Body of pancreas (tissue), 4 donors: Measurements from ENCODE around the gene NEK3. TPM values are rescaled to one million over a fixed set of nuclear protein-coding genes. Genes with fewer than 3 reads are reported as not detected.
A peak's percentile ranks its signal among the peaks of the same experiment; 100 is the strongest.
"Not testable (repeated sequence)": the region's sequence is repeated elsewhere in the genome, so short reads cannot be mapped to it uniquely, and the experiment has no call there.

Experiments
- ATAC-seq: fragments of 150-250 bp; one replicate; pipeline ENCODE4 v1.9.1; 2016
- DNase-seq, 4 donors: peaks; one replicate each; pipeline ENCODE4 v3.0.0-alpha.2; 2019
- H3K27ac ChIP-seq, 4 donors: fragments of 200-600 bp; sonication (generic); 1 replicate in 3 of 4; 2 replicates in 1 of 4; pipeline versions ENCODE4 v1.5.1 to v1.6.1; 2016 to 2019; ENCODE audit warnings: mild to moderate bottlenecking in 1 of 4, mixed read lengths in 1 of 4, moderate library complexity in 1 of 4
- H3K27me3 ChIP-seq, 2 donors: fragments of 200-600 bp; sonication (generic); one replicate each; pipeline ENCODE4 v1.6.0; 2016; ENCODE audit warnings: mild to moderate bottlenecking in 1 of 2
- H3K36me3 ChIP-seq, 2 donors: fragments of 200-600 bp; sonication (generic); replicated peaks in 1 of 2; 2 replicates each; pipeline ENCODE4 v1.5.1; 2016; ENCODE audit warnings: low read depth in 2 of 2; ENCODE audit not compliant: insufficient read depth in 1 of 2
- H3K4me1 ChIP-seq: fragments of 200-600 bp; sonication (generic); one replicate; pipeline ENCODE4 v1.6.0; 2016
- H3K4me3 ChIP-seq, 2 donors: fragments of 200-600 bp; sonication (generic); 1 replicate in 1 of 2; 2 replicates in 1 of 2; pipeline ENCODE4 v1.5.1; 2016 to 2019
- H3K9me3 ChIP-seq, 3 donors: fragments of 200-600 bp; sonication (generic); 1 replicate in 2 of 3; 2 replicates in 1 of 3; pipeline ENCODE4 v1.5.1; 2016
- POLR2A ChIP-seq, 3 donors: fragments of 450-650 bp; IDR thresholded peaks; one replicate each; pipeline ENCODE4 v1.6.1; 2016; ENCODE audit warnings: antibody characterized with exemption in 3 of 3, mild to moderate bottlenecking in 2 of 3
- WGBS, 2 donors: methylation state at CpG; one replicate each; pipeline ENCODE4 v1.1.5; 2017; 5-methylcytosine and 5-hydroxymethylcytosine counted together
- intact Hi-C: fragments of 100-400 bp; cut with DNase I; formaldehyde crosslinking; loops from one replicate; pipeline ENCODE4 v1.15.1; 2023
- total RNA-seq, 2 donors: library from RNA; depleted of rRNA; stranded (reverse); fragments of >200 nt; gene quantifications; one replicate each; pipeline ENCODE4 v1.1.0, GENCODE V29; 2016
- TF ChIP-seq, protein P1 (sequence below), 7 experiments: fragments of 450-650 bp in 4 of 7; fragments of 200-600 bp in 3 of 7; sonication (generic) in 3 of 7; IDR thresholded peaks; one replicate each; pipeline ENCODE4 v1.5.1; 2016 to 2019; ENCODE audit warnings: antibody characterized with exemption in 7 of 7

The NEK3 gene
- total RNA-seq, 2 donors from 2014 or later = 19.7 to 25.4 TPM

DNA sequence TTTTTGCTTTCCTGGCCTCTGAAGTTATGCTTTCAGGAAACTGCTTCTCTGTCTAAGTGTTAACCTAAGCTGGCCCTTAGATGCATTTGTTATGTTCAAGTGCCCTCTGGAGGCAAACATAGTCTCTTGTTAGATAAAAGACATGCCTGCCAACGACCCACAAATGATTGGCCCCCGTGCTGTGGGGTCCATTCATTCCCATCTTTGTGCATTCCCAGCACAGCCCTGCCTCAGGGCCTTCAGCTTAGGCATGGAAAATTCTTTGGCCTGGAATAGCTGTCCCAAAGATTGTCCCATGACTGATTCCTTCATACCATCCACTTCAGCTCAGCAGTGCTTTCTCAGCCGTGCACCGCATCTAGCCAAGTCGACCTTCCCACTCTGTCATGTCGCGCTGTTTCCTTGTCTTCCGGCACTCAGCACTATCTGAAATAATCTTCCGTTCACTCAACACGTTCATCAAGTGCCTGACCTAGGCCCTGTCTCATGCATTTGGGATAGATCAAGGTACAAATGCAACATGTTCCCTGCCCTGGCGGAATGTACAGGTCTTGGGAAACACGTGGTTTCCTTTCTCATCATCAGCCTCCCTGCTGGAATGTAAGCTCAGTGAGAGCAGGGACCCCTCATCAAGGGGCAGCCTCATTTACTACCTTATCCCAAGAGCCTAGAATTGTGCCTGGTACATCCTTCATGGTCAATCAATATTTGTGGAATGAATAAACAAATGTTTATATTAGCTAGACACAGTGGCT is 42.2 kb upstream of the NEK3 start:
- intact Hi-C loops, H3K4me3 ChIP-seq, H3K4me1 ChIP-seq, H3K9me3 ChIP-seq, H3K27me3 ChIP-seq, H3K36me3 ChIP-seq, H3K27ac ChIP-seq: not testable (repeated sequence)
- DNase-seq = peak in 1 of 4 donors; percentile 13
- 34 to 35% methylated on average over 12 of the region's 12 CpGs for WGBS, 2 donors
- peak; percentile 42 for ATAC-seq
- TF ChIP-seq, protein P1, sequence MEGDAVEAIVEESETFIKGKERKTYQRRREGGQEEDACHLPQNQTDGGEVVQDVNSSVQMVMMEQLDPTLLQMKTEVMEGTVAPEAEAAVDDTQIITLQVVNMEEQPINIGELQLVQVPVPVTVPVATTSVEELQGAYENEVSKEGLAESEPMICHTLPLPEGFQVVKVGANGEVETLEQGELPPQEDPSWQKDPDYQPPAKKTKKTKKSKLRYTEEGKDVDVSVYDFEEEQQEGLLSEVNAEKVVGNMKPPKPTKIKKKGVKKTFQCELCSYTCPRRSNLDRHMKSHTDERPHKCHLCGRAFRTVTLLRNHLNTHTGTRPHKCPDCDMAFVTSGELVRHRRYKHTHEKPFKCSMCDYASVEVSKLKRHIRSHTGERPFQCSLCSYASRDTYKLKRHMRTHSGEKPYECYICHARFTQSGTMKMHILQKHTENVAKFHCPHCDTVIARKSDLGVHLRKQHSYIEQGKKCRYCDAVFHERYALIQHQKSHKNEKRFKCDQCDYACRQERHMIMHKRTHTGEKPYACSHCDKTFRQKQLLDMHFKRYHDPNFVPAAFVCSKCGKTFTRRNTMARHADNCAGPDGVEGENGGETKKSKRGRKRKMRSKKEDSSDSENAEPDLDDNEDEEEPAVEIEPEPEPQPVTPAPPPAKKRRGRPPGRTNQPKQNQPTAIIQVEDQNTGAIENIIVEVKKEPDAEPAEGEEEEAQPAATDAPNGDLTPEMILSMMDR (IDR thresholded peaks at IDR 0.05) = peak in 4 of 7 experiments; percentile 34 to 44 (median 36)

DNA sequence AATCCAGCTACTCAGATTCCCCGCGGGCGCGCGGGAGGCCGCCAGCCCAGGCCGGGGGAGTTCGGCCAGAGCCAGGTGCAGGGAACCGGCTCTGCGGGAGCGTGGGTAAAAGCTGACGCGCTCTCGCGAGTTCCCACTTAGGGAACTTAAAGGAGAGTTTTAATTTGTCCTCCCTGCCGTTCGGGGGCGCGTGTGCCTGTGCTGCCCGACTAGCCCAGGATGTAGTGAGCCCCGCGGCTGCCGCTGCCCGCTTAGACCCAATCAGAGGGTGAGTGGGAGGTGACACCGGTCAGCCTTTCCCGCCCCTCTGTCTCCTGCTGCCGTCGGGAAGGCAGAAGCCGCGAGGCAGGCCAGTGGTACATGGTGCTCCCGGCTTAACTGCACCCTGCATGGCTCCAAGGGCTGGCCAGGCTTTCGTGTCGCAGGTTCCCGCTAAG is 36.0 kb upstream of the NEK3 start:
- H3K9me3 ChIP-seq = no peaks in the 10 kb centered on the region
- H3K4me3 ChIP-seq = peak overlapping the region; percentile 23 to 71
- H3K36me3 ChIP-seq = no peaks in the 10 kb centered on the region
- peak overlapping the region in 3 of 4 donors; percentile 70 to 77 (median 76) for H3K27ac ChIP-seq
- TF ChIP-seq POLR2A (IDR thresholded peaks at IDR 0.05) = peak; percentile 47 to 78 (median 71)
- TF ChIP-seq, protein P1 (IDR thresholded peaks at IDR 0.05) = peak in 2 of 7 experiments; percentile 16 to 41
- ATAC-seq = peak; percentile 84
- DNase-seq = peak; percentile 82 to 90 (median 86)
- 7% methylated on average over 34 of the region's 34 CpGs; no CpG with 5 or more reads in 1 of the 2 donors for WGBS, 2 donors
- H3K4me1 ChIP-seq = peaks cover 18% of the 10 kb centered on the region
- no peaks in the 10 kb centered on the region for H3K27me3 ChIP-seq
- intact Hi-C loops = no loop called here

DNA sequence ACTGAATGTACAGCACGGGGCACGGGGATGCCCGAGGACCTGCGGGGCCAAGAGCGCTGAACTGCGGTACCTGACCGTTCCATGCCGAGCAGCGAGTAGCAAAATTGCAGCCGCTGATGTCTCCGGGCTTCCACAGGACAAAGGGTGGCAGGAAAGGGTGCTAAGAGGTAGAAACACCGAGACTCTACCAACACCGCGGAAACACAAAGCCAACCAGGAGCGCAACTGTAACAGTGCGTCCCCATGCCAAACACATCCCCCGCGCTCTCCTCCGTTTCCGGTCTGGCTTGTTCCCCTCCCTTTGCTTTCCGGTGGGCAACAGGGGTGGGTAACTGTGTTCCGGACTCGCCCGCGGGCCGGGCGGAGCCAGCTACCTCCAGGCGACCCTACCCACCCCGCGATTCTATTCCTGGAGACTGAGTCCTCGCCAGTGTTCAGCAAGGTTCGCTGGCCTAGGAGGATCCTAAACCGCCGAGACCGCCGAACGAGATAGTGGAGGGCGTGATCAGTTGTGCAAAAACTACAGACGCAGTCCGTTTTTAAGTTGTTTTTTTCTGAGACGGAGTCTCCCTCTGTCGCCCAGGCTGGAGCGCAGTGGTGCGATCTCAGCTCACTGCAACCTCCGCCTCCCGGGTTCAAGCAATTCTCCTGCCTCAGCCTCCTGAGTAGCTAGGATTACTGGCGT is 34.9 kb upstream of the NEK3 start:
- peak overlapping the region; percentile 52 to 77 (median 73) for H3K27ac ChIP-seq
- intact Hi-C loops = no loop called here
- WGBS, 2 donors = 0% methylated on average over 31 to 47 of the region's 47 CpGs

DNA sequence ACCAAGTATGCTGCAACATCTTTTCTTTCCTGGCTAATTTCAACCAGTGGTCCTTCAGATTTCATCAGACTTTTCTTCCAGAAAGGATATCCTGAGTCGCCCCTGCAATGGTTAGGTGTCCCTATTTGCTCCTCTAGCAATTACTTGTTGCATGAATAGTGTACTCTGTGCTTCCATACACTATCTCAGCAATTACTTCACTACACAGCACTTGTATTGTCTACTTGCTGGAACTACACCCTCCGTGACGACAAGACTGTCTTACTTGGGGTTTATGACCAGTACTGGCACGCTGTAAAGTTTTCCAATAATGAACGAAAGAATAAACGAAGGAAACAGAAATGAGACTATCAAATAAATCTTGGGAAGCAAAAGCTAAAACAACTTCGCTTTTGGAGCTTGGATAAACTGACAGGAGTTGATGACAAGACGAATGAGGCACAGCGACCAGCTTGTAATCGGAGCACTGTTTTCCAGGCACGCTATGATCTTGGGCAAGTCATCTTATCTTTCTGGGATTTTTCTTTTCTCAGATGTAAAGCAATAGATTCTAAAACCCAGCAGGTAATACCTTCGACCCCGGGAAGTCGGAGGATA is 34.3 kb upstream of the NEK3 start:
- H3K9me3 ChIP-seq, H3K36me3 ChIP-seq, ATAC-seq, intact Hi-C loops, H3K27me3 ChIP-seq, DNase-seq: not testable (repeated sequence)
- 0 to 1% methylated on average over 14 of the region's 14 CpGs for WGBS, 2 donors
- H3K4me1 ChIP-seq = peaks cover 18% of the 10 kb centered on the region
- peak overlapping the region; percentile 52 to 77 (median 73) for H3K27ac ChIP-seq
- H3K4me3 ChIP-seq = peak overlapping the region; percentile 60 to 71

More for the DNA sequence above, 34.9 kb upstream of the NEK3 start:
- H3K36me3 ChIP-seq = no peaks in the 10 kb centered on the region
- TF ChIP-seq, protein P1 (IDR thresholded peaks at IDR 0.05) = peak in 3 of 7 experiments; percentile 10 to 34 (median 18)
- TF ChIP-seq POLR2A (IDR thresholded peaks at IDR 0.05) = peak; percentile 48 to 82 (median 73)
- H3K4me1 ChIP-seq = peaks cover 18% of the 10 kb centered on the region
- no peaks in the 10 kb centered on the region for H3K9me3 ChIP-seq
- ATAC-seq = peak; percentile 94
- no peaks in the 10 kb centered on the region for H3K27me3 ChIP-seq
- peak; percentile 87 to 90 (median 90) for DNase-seq
- H3K4me3 ChIP-seq = peak overlapping the region; percentile 60 to 71

DNA sequence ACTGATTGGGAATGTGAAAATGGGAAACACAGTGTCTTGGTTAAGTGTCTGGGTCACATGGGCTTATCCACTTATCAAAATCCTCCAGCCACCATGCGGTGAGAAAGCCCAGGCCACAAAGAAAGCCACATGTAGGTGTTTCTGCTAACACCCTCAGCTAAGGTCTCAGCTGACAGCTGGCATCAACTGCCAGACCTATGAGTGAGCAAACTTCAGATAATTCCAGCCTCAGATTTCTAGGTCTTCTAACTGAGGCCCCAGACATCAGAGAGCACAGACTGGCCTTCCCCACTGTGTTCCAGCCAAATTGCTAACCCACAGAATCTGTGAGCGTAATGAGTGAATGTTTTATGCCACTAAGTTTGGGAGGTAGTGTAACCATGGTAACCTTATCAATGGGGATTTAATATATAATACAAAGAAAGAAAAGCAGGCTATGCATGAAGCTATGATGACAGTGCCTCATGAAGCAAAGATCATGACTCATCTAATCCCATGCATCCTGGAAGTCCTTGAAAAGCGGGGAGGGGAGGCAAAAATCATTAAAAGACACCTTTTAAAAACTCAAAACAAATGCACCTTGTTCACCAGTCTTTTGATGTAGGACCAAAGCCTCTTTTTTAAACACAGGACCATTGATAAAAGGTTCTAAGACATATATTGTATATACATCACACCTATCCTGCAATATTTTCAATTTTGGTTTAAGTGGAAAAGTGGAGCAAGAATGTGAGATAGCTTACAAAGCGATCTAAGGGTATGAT is 28.2 kb upstream of the NEK3 start:
- intact Hi-C loops, DNase-seq, H3K9me3 ChIP-seq, H3K27ac ChIP-seq, H3K27me3 ChIP-seq, H3K4me3 ChIP-seq, H3K36me3 ChIP-seq: not testable (repeated sequence)
- peak; percentile 38 for ATAC-seq
- H3K4me1 ChIP-seq = peaks cover 16% of the 10 kb centered on the region
- WGBS, 2 donors = 66 to 73% methylated on average over 4 of the region's 4 CpGs
